HG02759 (cell line): ENCODE data around the gene CADM1.

Source experiments
- ATAC-seq: cut with Tn5 transposase; IDR thresholded peaks from one replicate; pipeline ENCODE4 v1.9.1; 2021; ENCODE audit warnings: mild to moderate bottlenecking, moderate library complexity; ENCODE audit not compliant: unreplicated experiment

Gene CADM1

GRCh38 chr11:115452241-115452640, 52.0 kb downstream of the CADM1 start:
- ATAC-seq, result no peak

GRCh38 chr11:115450519-115450918, 53.7 kb downstream of the CADM1 start:
- no peak for ATAC-seq

- no peak for ATAC-seq
These were observed 56.8 kb downstream of the CADM1 start for GRCh38 chr11:115447273-115447864.

- no peak for ATAC-seq
These were observed 58.0 kb downstream of the CADM1 start for GRCh38 chr11:115446214-115446613.

- no peak for ATAC-seq
These were observed 59.7 kb downstream of the CADM1 start for GRCh38 chr11:115444542-115444941.

- no peak for ATAC-seq
These were observed 64.2 kb downstream of the CADM1 start for GRCh38 chr11:115439969-115440540.

GRCh38 chr11:115439385-115439784, 64.8 kb downstream of the CADM1 start:
- ATAC-seq, result no peak

- no peak for ATAC-seq
These were observed 66.2 kb downstream of the CADM1 start for GRCh38 chr11:115437902-115438575.

GRCh38 chr11:115430345-115430744, 73.9 kb downstream of the CADM1 start:
- ATAC-seq, result no peak

- ATAC-seq, result no peak
These were observed 75.9 kb downstream of the CADM1 start for GRCh38 chr11:115428306-115428705.

GRCh38 chr11:115425816-115426215, 78.4 kb downstream of the CADM1 start:
- no peak for ATAC-seq

GRCh38 chr11:115425250-115425649, 79.0 kb downstream of the CADM1 start:
- no peak for ATAC-seq

GRCh38 chr11:115423728-115424459, 80.3 kb downstream of the CADM1 start:
- ATAC-seq, result no peak

GRCh38 chr11:115421992-115422689, 82.1 kb downstream of the CADM1 start:
- ATAC-seq, result no peak

- ATAC-seq, result no peak
These were observed 82.7 kb downstream of the CADM1 start for GRCh38 chr11:115421352-115421991.

GRCh38 chr11:115420505-115420904, 83.7 kb downstream of the CADM1 start:
- ATAC-seq, result no peak

GRCh38 chr11:115418626-115419025, 85.6 kb downstream of the CADM1 start:
- ATAC-seq, result no peak

- no peak for ATAC-seq
These were observed 86.1 kb downstream of the CADM1 start for GRCh38 chr11:115418081-115418480.

GRCh38 chr11:115411120-115411519, 93.1 kb downstream of the CADM1 start:
- no peak for ATAC-seq

GRCh38 chr11:115409691-115410220, 94.5 kb downstream of the CADM1 start:
- ATAC-seq, result no peak
